Uterus (tissue), 2 donors: ENCODE results near the gene PREX1.

Experiments used
- CTCF ChIP-seq, 4 experiments: fragments of 200-600 bp in 2 of 4; fragments of 450-650 bp in 2 of 4; sonication (generic) in 2 of 4; IDR thresholded peaks; one replicate each; pipeline ENCODE4 v1.5.1; 2016 to 2019; ENCODE audit warnings: antibody characterized with exemption in 4 of 4, mild to moderate bottlenecking in 2 of 4, moderate library complexity in 1 of 4
- POLR2A ChIP-seq, 2 donors: fragments of 450-650 bp; IDR thresholded peaks; one replicate each; pipeline ENCODE4 v1.6.1; 2016; ENCODE audit warnings: antibody characterized with exemption in 2 of 2, mild to moderate bottlenecking in 1 of 2, moderate library complexity in 1 of 2

DNA sequence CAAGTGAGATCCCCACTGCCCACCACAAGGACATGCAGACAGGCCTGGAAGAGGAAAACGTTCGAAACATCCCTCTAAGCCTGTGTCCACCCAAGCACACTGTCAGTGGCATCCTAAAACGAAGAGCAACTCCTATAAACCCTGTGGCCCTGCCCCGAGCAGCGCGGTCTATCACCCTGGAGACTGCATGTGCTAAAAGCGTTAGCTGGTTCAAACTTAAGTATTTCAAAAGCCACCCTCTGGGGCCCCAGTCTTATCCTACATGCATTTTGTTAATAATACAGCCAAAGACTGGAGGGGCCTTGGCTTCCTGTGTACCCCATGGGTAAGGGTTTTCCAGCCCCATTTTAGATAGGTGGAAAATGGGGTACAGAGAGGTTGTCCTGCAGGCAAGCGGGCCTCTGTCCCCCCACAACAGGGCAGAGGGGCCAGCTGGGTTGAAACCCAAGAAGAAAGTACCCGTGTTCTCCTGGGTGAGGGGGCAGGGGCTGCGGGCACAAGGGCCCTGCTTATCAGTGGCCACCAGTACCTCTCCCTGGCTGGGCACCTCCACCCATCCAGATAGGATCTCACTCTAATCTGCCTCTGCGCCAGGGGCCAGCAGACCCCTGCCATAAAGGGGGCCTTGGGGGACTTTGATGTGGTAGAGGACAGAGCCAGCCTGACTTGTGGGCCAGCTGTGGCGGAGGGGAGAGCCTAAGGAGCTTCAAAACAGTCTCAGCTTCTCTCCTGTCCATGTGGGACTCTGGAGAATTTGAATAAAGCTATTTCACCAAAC lies 28.3 kb downstream of the PREX1 start:
- no peak for TF ChIP-seq CTCF (IDR thresholded peaks at IDR 0.05)
- no peak for TF ChIP-seq POLR2A (IDR thresholded peaks at IDR 0.05)
